ENCODE results near the gene SLC16A3. TPM values are rescaled to one million over a fixed set of nuclear protein-coding genes. Genes with fewer than 3 reads are reported as not detected.

SLC16A3 gene
- 15.6 TPM for total RNA-seq (ENCODE audit: unreplicated experiment)
- long read RNA-seq, partial matches to known transcripts: 0 of 2 reads
- long read RNA-seq, other reads (novel, unspliced or antisense): 0 of 2 reads

- Mint-ChIP-seq H3K27ac (ENCODE audit: unreplicated experiment) (no peak within 1 kb of the TSS), H3K9me3 (ENCODE audit: unreplicated experiment) (no peaks in the 10 kb centered on the region), H3K4me3 (ENCODE audit: unreplicated experiment) (peak within 1 kb of the TSS; percentile 46), H3K27me3 (ENCODE audit: unreplicated experiment) (peaks cover 8% of the 10 kb centered on the region), H3K36me3 (ENCODE audit: unreplicated experiment) (no peaks in the 10 kb centered on the region), H3K4me1 (ENCODE audit: low read depth, unreplicated experiment) (no peaks in the 10 kb centered on the region)
- DNase-seq: no peak
- no peak for TF ChIP-seq CTCF (IDR thresholded peaks at IDR 0.05; ENCODE audit: partially characterized antibody, unreplicated experiment)
Measured at GRCh38 chr17:82228842-82229697, at the start of gene SLC16A3. SLC16A3 (plus strand) TSS chr17:82229042; CDS start chr17:82236009, 6,967 bp downstream.

- Mint-ChIP-seq H3K36me3 (ENCODE audit: unreplicated experiment) (peaks cover 7% of the 10 kb centered on the region), H3K4me1 (ENCODE audit: low read depth, unreplicated experiment) (peaks cover 6% of the 10 kb centered on the region), H3K9me3 (ENCODE audit: unreplicated experiment) (no peaks in the 10 kb centered on the region), H3K4me3 (ENCODE audit: unreplicated experiment) (no peak overlapping the region), H3K27me3 (ENCODE audit: unreplicated experiment) (peaks cover 8% of the 10 kb centered on the region), H3K27ac (ENCODE audit: unreplicated experiment) (no peak overlapping the region)
- DNase-seq: no peak
- TF ChIP-seq CTCF (IDR thresholded peaks at IDR 0.05; ENCODE audit: partially characterized antibody, unreplicated experiment): no peak
Measured at GRCh38 chr17:82179412-82179811, 49.4 kb upstream of the SLC16A3 start.

GRCh38 chr17:82179946-82180475 lies 48.8 kb upstream of the SLC16A3 start:
- H3K9me3 Mint-ChIP-seq (ENCODE audit: unreplicated experiment): no peaks in the 10 kb centered on the region
- peaks cover 3% of the 10 kb centered on the region for H3K4me1 Mint-ChIP-seq (ENCODE audit: low read depth, unreplicated experiment)
- no peak for TF ChIP-seq CTCF (IDR thresholded peaks at IDR 0.05; ENCODE audit: partially characterized antibody, unreplicated experiment)
- H3K27me3 Mint-ChIP-seq (ENCODE audit: unreplicated experiment): peaks cover 8% of the 10 kb centered on the region
- no peak overlapping the region for H3K27ac Mint-ChIP-seq (ENCODE audit: unreplicated experiment)
- no peak for DNase-seq
- no peak overlapping the region for H3K4me3 Mint-ChIP-seq (ENCODE audit: unreplicated experiment)
- peaks cover 7% of the 10 kb centered on the region for H3K36me3 Mint-ChIP-seq (ENCODE audit: unreplicated experiment)

GRCh38 chr17:82180776-82181528 lies 47.9 kb upstream of the SLC16A3 start:
- H3K36me3 Mint-ChIP-seq (ENCODE audit: unreplicated experiment): peaks cover 4% of the 10 kb centered on the region
- peaks cover 9% of the 10 kb centered on the region for H3K27me3 Mint-ChIP-seq (ENCODE audit: unreplicated experiment)
- H3K27ac Mint-ChIP-seq (ENCODE audit: unreplicated experiment): no peak overlapping the region
- no peak for DNase-seq
- TF ChIP-seq CTCF (IDR thresholded peaks at IDR 0.05; ENCODE audit: partially characterized antibody, unreplicated experiment): no peak
- no peak overlapping the region for H3K4me3 Mint-ChIP-seq (ENCODE audit: unreplicated experiment)
- no peaks in the 10 kb centered on the region for H3K4me1 Mint-ChIP-seq (ENCODE audit: low read depth, unreplicated experiment)
- H3K9me3 Mint-ChIP-seq (ENCODE audit: unreplicated experiment): no peaks in the 10 kb centered on the region

Measured in glutamatergic neuron (in vitro differentiated cells).